Measurements from ENCODE around the gene HOXB5. TPM values are rescaled to one million over a fixed set of nuclear protein-coding genes. Genes with fewer than 3 reads are reported as not detected.
A peak's percentile ranks its signal among the peaks of the same experiment; 100 is the strongest.

HOXB5 gene
- total RNA-seq, 2 experiments from 2014 or later, result not detected

- Mint-ChIP-seq H3K4me1 (ENCODE audit: low read depth) (peaks cover 5% of the 10 kb centered on the region), H3K27me3 (peaks cover 74% of the 10 kb centered on the region), H3K9me3 (no peaks in the 10 kb centered on the region), H3K4me3 (peak overlapping the region; percentile 31), H3K36me3 (ENCODE audit: low read depth) (no peaks in the 10 kb centered on the region), H3K27ac (no peak overlapping the region)
- Histone ChIP-seq H3K4me1 (ENCODE audit: insufficient read depth, low read length) (peaks cover 11% of the 10 kb centered on the region), H3K4me3 (ENCODE audit: low read length) (no peak overlapping the region), H3K27ac (ENCODE audit: low read depth in 1 of 2, low read length in 2 of 2) (no peak overlapping the region), H3K9me3 (ENCODE audit: control insufficient read depth in 1 of 2, insufficient read depth in 1 of 2, low read length in 2 of 2) (no peaks in the 10 kb centered on the region), H3K27me3 (ENCODE audit: control insufficient read depth in 1 of 2, insufficient read depth in 2 of 2, low read length in 2 of 2) (peaks cover 0 to 6% of the 10 kb centered on the region in 2 experiments), H3K36me3 (ENCODE audit: insufficient read depth, low read length) (peaks cover 2% of the 10 kb centered on the region)
- ChIA-PET CTCF (no interaction called here), POLR2A (no interaction called here)
- intact Hi-C loops (cut with DNase I, micrococcal nuclease), result no loop called here
- no peak for ATAC-seq (ENCODE audit: poor library complexity)
- DNase-seq, result no peak
- no peak for TF ChIP-seq CTCF (IDR thresholded peaks at IDR 0.05)
Measured at GRCh38 chr17:48556229-48556575, 37.4 kb downstream of the HOXB5 start.

GRCh38 chr17:48555258-48556228, 38.0 kb downstream of the HOXB5 start:
- Mint-ChIP-seq H3K27me3 (peaks cover 73% of the 10 kb centered on the region), H3K36me3 (ENCODE audit: low read depth) (no peaks in the 10 kb centered on the region), H3K27ac (no peak overlapping the region), H3K4me1 (ENCODE audit: low read depth) (peaks cover 5% of the 10 kb centered on the region), H3K4me3 (peak overlapping the region; percentile 84), H3K9me3 (no peaks in the 10 kb centered on the region)
- intact Hi-C loops (cut with DNase I, micrococcal nuclease), result no loop called here
- Histone ChIP-seq H3K36me3 (ENCODE audit: insufficient read depth, low read length) (peaks cover 2% of the 10 kb centered on the region), H3K27me3 (ENCODE audit: control insufficient read depth in 1 of 2, insufficient read depth in 2 of 2, low read length in 2 of 2) (peaks cover 0 to 6% of the 10 kb centered on the region in 2 experiments), H3K27ac (ENCODE audit: low read depth in 1 of 2, low read length in 2 of 2) (no peak overlapping the region), H3K4me3 (ENCODE audit: low read length) (peak overlapping the region; percentile 48), H3K9me3 (ENCODE audit: control insufficient read depth in 1 of 2, insufficient read depth in 1 of 2, low read length in 2 of 2) (no peaks in the 10 kb centered on the region), H3K4me1 (ENCODE audit: insufficient read depth, low read length) (peaks cover 10% of the 10 kb centered on the region)
- peak in 3 of 14 experiments; percentile 28 to 50 (median 50) for DNase-seq
- no peak for TF ChIP-seq CTCF (IDR thresholded peaks at IDR 0.05)
- ATAC-seq (ENCODE audit: poor library complexity), result peak; percentile 44
- CTCF ChIA-PET, result interaction anchor here (0.9 kb wide), 1 partner anchor 63 kb away, joined by 3 read pairs; no protein-coding TSS in a partner anchor
- POLR2A ChIA-PET, result interaction anchor here (1.3 kb wide), 1 partner anchor 8 kb away, joined by 7 read pairs; no protein-coding TSS in a partner anchor

DNA sequence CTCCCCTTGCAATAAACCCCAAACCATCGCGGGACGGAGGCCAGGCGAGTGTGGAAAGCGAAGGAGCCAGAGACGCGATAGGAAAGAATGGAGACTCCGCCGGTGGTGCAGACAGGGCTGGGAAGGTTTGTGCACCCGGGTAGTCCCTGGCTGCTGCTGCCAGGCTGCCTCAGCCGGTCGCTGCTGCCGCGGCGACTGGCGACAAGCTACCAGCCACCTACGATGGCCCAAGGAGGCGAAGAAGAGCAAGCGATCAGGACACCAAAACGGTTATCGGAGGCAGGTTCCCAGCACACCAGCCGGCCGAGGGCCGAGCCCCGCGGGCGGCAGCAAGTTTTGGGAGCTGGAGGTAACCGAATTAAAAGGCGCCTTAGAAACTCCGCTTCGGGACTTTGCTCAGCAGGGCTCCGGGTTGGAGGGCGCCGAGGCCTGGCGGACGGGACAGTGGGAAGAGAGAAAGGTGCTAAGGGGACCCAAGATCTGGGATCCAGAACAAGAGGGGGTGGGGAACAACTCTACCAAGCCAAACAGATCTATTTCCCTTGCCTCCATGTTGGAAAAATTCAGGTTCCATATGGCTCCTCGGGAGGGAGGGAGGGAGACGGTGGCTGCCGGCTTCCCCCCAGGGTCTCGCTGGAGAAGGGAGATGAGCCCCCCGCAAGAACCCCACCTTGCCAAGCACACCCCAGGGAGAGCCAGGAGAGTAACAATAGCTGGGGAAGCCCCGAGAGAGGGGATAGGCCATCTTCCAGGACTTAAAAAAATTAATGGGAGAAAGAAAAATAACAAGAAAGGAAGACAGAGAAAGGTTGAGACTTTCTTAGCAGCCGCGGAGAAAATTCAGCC, 38.9 kb downstream of the HOXB5 start:
- no peaks in the 10 kb centered on the region for H3K36me3 Mint-ChIP-seq (ENCODE audit: low read depth)
- peak overlapping the region; percentile 26 for H3K4me3 Mint-ChIP-seq
- peaks cover 10% of the 10 kb centered on the region for H3K4me1 ChIP-seq (ENCODE audit: insufficient read depth, low read length)
- H3K27me3 ChIP-seq (ENCODE audit: control insufficient read depth in 1 of 2, insufficient read depth in 2 of 2, low read length in 2 of 2), result peaks cover 0 to 6% of the 10 kb centered on the region in 2 experiments
- no peaks in the 10 kb centered on the region for H3K9me3 Mint-ChIP-seq
- CTCF ChIA-PET, result interaction anchor here (0.9 kb wide), 1 partner anchor 62 kb away, joined by 3 read pairs; no protein-coding TSS in a partner anchor
- ATAC-seq (ENCODE audit: poor library complexity), result no peak
- POLR2A ChIA-PET, result interaction anchor here (1.3 kb wide), 1 partner anchor 7 kb away, joined by 7 read pairs; no protein-coding TSS in a partner anchor
- H3K27ac Mint-ChIP-seq, result no peak overlapping the region
- no peaks in the 10 kb centered on the region for H3K9me3 ChIP-seq (ENCODE audit: control insufficient read depth in 1 of 2, insufficient read depth in 1 of 2, low read length in 2 of 2)
- intact Hi-C loops (cut with DNase I, micrococcal nuclease), result no loop called here
- no peak for TF ChIP-seq CTCF (IDR thresholded peaks at IDR 0.05)
- H3K36me3 ChIP-seq (ENCODE audit: insufficient read depth, low read length), result peaks cover 2% of the 10 kb centered on the region
- no peak overlapping the region for H3K27ac ChIP-seq (ENCODE audit: low read depth in 1 of 2, low read length in 2 of 2)
- no peak for DNase-seq
- H3K27me3 Mint-ChIP-seq, result peaks cover 69% of the 10 kb centered on the region
- no peak overlapping the region for H3K4me3 ChIP-seq (ENCODE audit: low read length)
- H3K4me1 Mint-ChIP-seq (ENCODE audit: low read depth), result peaks cover 5% of the 10 kb centered on the region

All from CD4-positive, alpha-beta T cell (primary cell).